B cell (primary cell): ENCODE measurements around the gene PRDM5. TPM values are rescaled to one million over a fixed set of nuclear protein-coding genes. Genes with fewer than 3 reads are reported as not detected.

Experiments used
- ATAC-seq: fragments of 200-7000 bp; cut with Tn5 transposase; one replicate; pipeline ENCODE4 v1.10.0; 2021; ENCODE audit warnings: low read depth, mild to moderate bottlenecking, moderate number of reproducible peaks, moderate library complexity
- CTCF ChIA-PET: fragments of 350-600 bp; sonication (Branson Sonifier 250); formaldehyde crosslinking; loops from one replicate; lab custom pipeline; 2021; ENCODE audit warnings: antibody characterized with exemption, inconsistent platforms; lab: Charles Lee
- POLR2A ChIA-PET: fragments of 350-600 bp; sonication (Branson Sonifier 250); formaldehyde crosslinking; loops from one replicate; lab custom pipeline; 2021; ENCODE audit warnings: antibody characterized with exemption; lab: Charles Lee
- DNase-seq: peaks from one replicate; pipeline ENCODE4 v3.0.0; 2013
- H2AFZ ChIP-seq: 2 replicates; pipeline ENCODE4 v1.6.1; 2012; ENCODE audit warnings: mild to moderate bottlenecking, low read depth, low read length; ENCODE audit not compliant: insufficient read depth, poor library complexity, severe bottlenecking
- H3K27ac ChIP-seq, 2 donors: 1 replicate in 1 of 2; 2 replicates in 1 of 2; pipeline ENCODE4 v1.5.1; 2012 to 2013; ENCODE audit warnings: low read length in 2 of 2, mild to moderate bottlenecking in 2 of 2, moderate library complexity in 1 of 2
- H3K27me3 ChIP-seq, 4 experiments: fragments of 200-600 bp in 1 of 4; sonication (generic) in 1 of 4; replicated peaks in 1 of 4; 1 replicate in 2 of 4; 2 replicates in 2 of 4; pipeline versions ENCODE4 v1.6.1 to v1.7.0; 2013 to 2016; ENCODE audit warnings: low read length in 3 of 4, mild to moderate bottlenecking in 2 of 4, mixed read lengths in 1 of 4, moderate library complexity in 1 of 4; ENCODE audit not compliant: insufficient read depth in 4 of 4, control insufficient read depth in 3 of 4; ENCODE audit errors: control extremely low read depth in 1 of 4
- H3K36me3 ChIP-seq, 2 experiments: replicated peaks in 1 of 2; 1 replicate in 1 of 2; 2 replicates in 1 of 2; pipeline versions ENCODE4 v1.6.1 to v1.7.1; 2013; ENCODE audit warnings: low read length in 1 of 2; ENCODE audit not compliant: insufficient read depth in 2 of 2, control insufficient read depth in 1 of 2; ENCODE audit errors: control extremely low read depth in 1 of 2, extremely low read depth in 1 of 2
- H3K4me1 ChIP-seq, 2 donors: fragments of 200-600 bp in 1 of 2; sonication (generic) in 1 of 2; 1 replicate in 1 of 2; 2 replicates in 1 of 2; pipeline versions ENCODE4 v1.5.1 to v1.6.1; 2013 to 2017; ENCODE audit warnings: low read length in 2 of 2; ENCODE audit not compliant: control insufficient read depth in 2 of 2, insufficient read depth in 2 of 2
- H3K4me2 ChIP-seq: replicated peaks from 2 replicates; pipeline ENCODE3; 2012; ENCODE audit warnings: mild to moderate bottlenecking, low read depth, low read length; ENCODE audit not compliant: poor library complexity, severe bottlenecking
- H3K4me3 ChIP-seq, 5 experiments: fragments of 200-600 bp in 1 of 5; sonication (generic) in 1 of 5; 1 replicate in 3 of 5; 2 replicates in 2 of 5; pipeline versions ENCODE4 v1.5.1 to v1.7.0; 2011 to 2016; ENCODE audit warnings: low read length in 4 of 5, mild to moderate bottlenecking in 4 of 5, low read depth in 2 of 5, control low read depth in 1 of 5, moderate library complexity in 1 of 5; ENCODE audit not compliant: insufficient read depth in 1 of 5; ENCODE audit errors: control extremely low read depth in 1 of 5, extremely low read depth in 1 of 5
- H3K79me2 ChIP-seq: fragments of 200-600 bp; sonication (generic); one replicate; pipeline ENCODE4 v1.6.0; 2016; ENCODE audit warnings: low read length; ENCODE audit not compliant: control insufficient read depth, insufficient read depth
- H3K9ac ChIP-seq: fragments of 200-600 bp; sonication (generic); 2 replicates; pipeline ENCODE4 v1.6.1; 2017; ENCODE audit warnings: mild to moderate bottlenecking, low read length, moderate library complexity
- H3K9me3 ChIP-seq, 3 donors: one replicate each; pipeline versions ENCODE4 v1.6.1 to v1.7.1; 2013; ENCODE audit warnings: low read length in 2 of 3; ENCODE audit not compliant: control insufficient read depth in 2 of 3, insufficient read depth in 1 of 3; ENCODE audit errors: control extremely low read depth in 1 of 3
- H4K20me1 ChIP-seq: 2 replicates; pipeline ENCODE4 v1.6.0; 2012; ENCODE audit warnings: mild to moderate bottlenecking, low read length; ENCODE audit not compliant: insufficient read depth, control insufficient read depth, poor library complexity, severe bottlenecking
- H3K27ac Mint-ChIP-seq: one replicate; pipeline ENCODE4 v1.8.0; 2021; ENCODE audit warnings: mixed read lengths
- H3K27me3 Mint-ChIP-seq: one replicate; pipeline ENCODE4 v1.8.0; 2021; ENCODE audit warnings: mixed read lengths
- H3K4me1 Mint-ChIP-seq: one replicate; pipeline ENCODE4 v1.8.0; 2021; ENCODE audit warnings: mixed read lengths
- H3K4me3 Mint-ChIP-seq: one replicate; pipeline ENCODE4 v1.8.0; 2021; ENCODE audit warnings: mixed read lengths
- H3K9me3 Mint-ChIP-seq: one replicate; pipeline ENCODE4 v1.8.0; 2022; ENCODE audit warnings: mixed read lengths; ENCODE audit not compliant: insufficient read depth
- CTCF ChIP-seq: fragments of 200-600 bp; IDR thresholded peaks from one replicate; pipeline ENCODE4 v1.8.0; 2022; ENCODE audit warnings: antibody characterized with exemption, mild to moderate bottlenecking
- EZH2 ChIP-seq: IDR thresholded peaks from 2 replicates; pipeline ENCODE4 v1.6.1; 2012; ENCODE audit warnings: borderline replicate concordance, low read depth, mild to moderate bottlenecking, moderate library complexity, low read length; ENCODE audit not compliant: insufficient read depth, poor library complexity, severe bottlenecking
- WGBS: methylation state at CpG from one replicate; pipeline ENCODE4 v1.1.5; 2013; ENCODE audit warnings: missing lambda C conversion rate; ENCODE audit not compliant: insufficient coverage; 5-methylcytosine and 5-hydroxymethylcytosine counted together
- intact Hi-C: fragments of 100-400 bp; cut with micrococcal nuclease; formaldehyde crosslinking; loops from one replicate; pipeline ENCODE4 v1.10.0; 2022
- polyA plus RNA-seq: library from polyadenylated mRNA; depleted of rRNA; stranded (reverse); fragments of >200 nt; gene quantifications from 2 replicates; pipeline ENCODE4 v1.2.3, GENCODE V29; 2012
- total RNA-seq, 2 donors: library from RNA; stranded (reverse); fragments of 120-200 nt in 1 of 2; gene quantifications; 1 replicate in 1 of 2; 2 replicates in 1 of 2; pipeline versions ENCODE4 v1.2.3 to v1.2.4, GENCODE V29; 2013 to 2022

The PRDM5 gene
- total and polyA plus RNA-seq, 2 donors (not counting 1 experiment from before 2014, with no cell fraction given): not detected

GRCh38 chr4:120821029-120821428, 101.5 kb downstream of the PRDM5 start:
- Histone ChIP-seq H3K9me3 (peaks cover 0 to 2% (median 0%) of the 10 kb centered on the region in 3 donors), H3K27me3 (no peaks in the 10 kb centered on the region), H2AFZ (no peak overlapping the region), H3K4me2 (no peak overlapping the region), H3K79me2 (no peaks in the 10 kb centered on the region), H3K4me3 (no peak overlapping the region), H3K4me1 (no peaks in the 10 kb centered on the region), H3K36me3 (no peaks in the 10 kb centered on the region), H4K20me1 (no peaks in the 10 kb centered on the region), H3K9ac (no peak overlapping the region), H3K27ac (no peak overlapping the region)
- Mint-ChIP-seq H3K4me1 (no peaks in the 10 kb centered on the region), H3K27me3 (no peaks in the 10 kb centered on the region), H3K9me3 (no peaks in the 10 kb centered on the region), H3K4me3 (no peak overlapping the region), H3K27ac (no peak overlapping the region)
- POLR2A ChIA-PET: no interaction called here
- ATAC-seq (no peak), DNase-seq (no peak)
- intact Hi-C loops: no loop called here
- CTCF ChIA-PET: no interaction called here
- TF ChIP-seq EZH2 (no peak), CTCF (no peak)
- WGBS: 87% methylated on average over 2 of the region's 3 CpGs

- POLR2A ChIA-PET: no interaction called here
- no peak for ATAC-seq
- H2AFZ ChIP-seq: no peak overlapping the region
These were observed 102.6 kb downstream of the PRDM5 start for GRCh38 chr4:120819805-120820437.

More at GRCh38 chr4:120819805-120820437, 102.6 kb downstream of the PRDM5 start:
- H3K27ac ChIP-seq: no peak overlapping the region
- no peak overlapping the region for H3K4me3 Mint-ChIP-seq
- no peak overlapping the region for H3K4me2 ChIP-seq
- H3K27ac Mint-ChIP-seq: no peak overlapping the region
- H4K20me1 ChIP-seq: no peaks in the 10 kb centered on the region
- no peaks in the 10 kb centered on the region for H3K4me1 ChIP-seq
- intact Hi-C loops: no loop called here
- H3K9ac ChIP-seq: no peak overlapping the region
- peaks cover 0 to 2% (median 0%) of the 10 kb centered on the region in 3 donors for H3K9me3 ChIP-seq
- no peak for TF ChIP-seq EZH2
- TF ChIP-seq CTCF: no peak
- no peaks in the 10 kb centered on the region for H3K27me3 Mint-ChIP-seq
- no peaks in the 10 kb centered on the region for H3K36me3 ChIP-seq
- DNase-seq: no peak
- CTCF ChIA-PET: no interaction called here
- no peaks in the 10 kb centered on the region for H3K4me1 Mint-ChIP-seq
- WGBS: 88% methylated on average over 3 of the region's 6 CpGs
- no peaks in the 10 kb centered on the region for H3K79me2 ChIP-seq
- H3K9me3 Mint-ChIP-seq: no peaks in the 10 kb centered on the region
- H3K27me3 ChIP-seq: no peaks in the 10 kb centered on the region
- no peak overlapping the region for H3K4me3 ChIP-seq
